Colonic mucosa (tissue), 4 donors: Measurements from ENCODE around the gene PLEKHM3. TPM values are rescaled to one million over a fixed set of nuclear protein-coding genes. Genes with fewer than 3 reads are reported as not detected.

Experiments used
- DNase-seq: peaks from one replicate; pipeline ENCODE4 v3.0.0-alpha.2; 2020
- H3K27ac ChIP-seq: fragments of 200-600 bp; one replicate; pipeline ENCODE4 v1.8.0; 2021
- H3K27me3 ChIP-seq: fragments of 200-600 bp; one replicate; pipeline ENCODE4 v1.8.0; 2021
- H3K36me3 ChIP-seq: fragments of 200-600 bp; one replicate; pipeline ENCODE4 v1.8.0; 2021
- H3K4me1 ChIP-seq: fragments of 200-600 bp; one replicate; pipeline ENCODE4 v1.8.0; 2021; ENCODE audit warnings: mild to moderate bottlenecking
- H3K4me3 ChIP-seq: fragments of 200-600 bp; one replicate; pipeline ENCODE4 v1.8.0; 2021
- H3K9ac ChIP-seq, 2 donors: one replicate each; pipeline ENCODE4 v1.7.0; 2013; ENCODE audit warnings: control low read depth in 2 of 2, low read depth in 2 of 2, low read length in 2 of 2
- H3K9me3 ChIP-seq: fragments of 200-600 bp; one replicate; pipeline ENCODE4 v1.8.0; 2021
- CTCF ChIP-seq: fragments of 200-600 bp; IDR thresholded peaks from one replicate; pipeline ENCODE4 v1.8.0; 2022; ENCODE audit warnings: antibody characterized with exemption, mild to moderate bottlenecking
- intact Hi-C: fragments of 100-400 bp; cut with DNase I; formaldehyde crosslinking; loops from one replicate; pipeline ENCODE4 v1.14.1; 2022
- total RNA-seq, 2 donors: library from RNA; stranded (reverse); fragmentation: NEBNext Ultra II Directional in 1 of 2; extraction: Animal tissue kit (Norgen Biotek cat#: 25700) in 1 of 2; gene quantifications; one replicate each; pipeline ENCODE4 v1.2.1, GENCODE V29; 2021
- donor health status: healthy.
- donor health status: DM: no; HTN: no; CAD: no.
- donor health status: DM: no; HTN: no; CAD: no.

Gene PLEKHM3
- total RNA-seq, 2 donors from 2014 or later = 5.7 to 8.3 TPM

GRCh38 chr2:207996848-207997247 lies 28.5 kb downstream of the PLEKHM3 start:
- H3K4me3 ChIP-seq = no peak overlapping the region
- intact Hi-C loops = no loop called here
- H3K27me3 ChIP-seq = no peaks in the 10 kb centered on the region
- H3K9me3 ChIP-seq = no peaks in the 10 kb centered on the region
- H3K27ac ChIP-seq = no peak overlapping the region
- H3K36me3 ChIP-seq = no peaks in the 10 kb centered on the region
- H3K4me1 ChIP-seq = no peaks in the 10 kb centered on the region
- H3K9ac ChIP-seq = no peak overlapping the region
- DNase-seq = no peak
- TF ChIP-seq CTCF = no peak

DNA sequence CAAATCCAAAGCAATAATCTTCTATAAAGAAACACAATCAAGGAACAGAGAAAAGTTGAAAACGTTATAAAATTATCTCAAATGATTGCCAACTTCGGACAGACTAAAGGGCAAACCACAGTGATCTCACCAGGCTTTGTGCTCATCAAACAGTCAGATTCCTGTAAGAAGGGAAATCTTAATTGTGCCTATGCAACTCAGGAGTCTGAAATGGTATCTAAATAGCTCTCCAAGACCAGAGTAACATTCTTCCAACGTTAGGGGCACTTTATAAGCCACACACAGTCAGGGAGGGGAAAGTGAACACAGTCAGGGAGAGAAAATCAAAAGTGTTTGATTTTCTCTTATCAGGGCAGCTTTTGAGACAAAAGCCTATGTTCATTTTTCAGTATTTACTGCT lies 29.4 kb downstream of the PLEKHM3 start:
- Histone ChIP-seq H3K27me3 (no peaks in the 10 kb centered on the region), H3K4me1 (no peaks in the 10 kb centered on the region), H3K9ac (no peak overlapping the region), H3K36me3 (no peaks in the 10 kb centered on the region), H3K4me3 (no peak overlapping the region), H3K9me3 (no peaks in the 10 kb centered on the region), H3K27ac (no peak overlapping the region)
- intact Hi-C loops = no loop called here
- TF ChIP-seq CTCF = no peak
- DNase-seq = no peak

- H3K9me3 ChIP-seq = no peaks in the 10 kb centered on the region
- no peak overlapping the region for H3K4me3 ChIP-seq
- no peaks in the 10 kb centered on the region for H3K4me1 ChIP-seq
- H3K9ac ChIP-seq = no peak overlapping the region
- intact Hi-C loops = no loop called here
- no peaks in the 10 kb centered on the region for H3K27me3 ChIP-seq
- DNase-seq = no peak
- H3K27ac ChIP-seq = no peak overlapping the region
- TF ChIP-seq CTCF = no peak
- no peaks in the 10 kb centered on the region for H3K36me3 ChIP-seq
Observed at GRCh38 chr2:207993151-207993763, 32.1 kb downstream of the PLEKHM3 start.

GRCh38 chr2:207991944-207992343 lies 33.4 kb downstream of the PLEKHM3 start:
- DNase-seq = no peak
- Histone ChIP-seq H3K36me3 (no peaks in the 10 kb centered on the region), H3K9ac (no peak overlapping the region), H3K27ac (no peak overlapping the region), H3K4me1 (no peaks in the 10 kb centered on the region), H3K9me3 (no peaks in the 10 kb centered on the region), H3K4me3 (no peak overlapping the region), H3K27me3 (no peaks in the 10 kb centered on the region)
- TF ChIP-seq CTCF = no peak
- intact Hi-C loops = no loop called here

DNA sequence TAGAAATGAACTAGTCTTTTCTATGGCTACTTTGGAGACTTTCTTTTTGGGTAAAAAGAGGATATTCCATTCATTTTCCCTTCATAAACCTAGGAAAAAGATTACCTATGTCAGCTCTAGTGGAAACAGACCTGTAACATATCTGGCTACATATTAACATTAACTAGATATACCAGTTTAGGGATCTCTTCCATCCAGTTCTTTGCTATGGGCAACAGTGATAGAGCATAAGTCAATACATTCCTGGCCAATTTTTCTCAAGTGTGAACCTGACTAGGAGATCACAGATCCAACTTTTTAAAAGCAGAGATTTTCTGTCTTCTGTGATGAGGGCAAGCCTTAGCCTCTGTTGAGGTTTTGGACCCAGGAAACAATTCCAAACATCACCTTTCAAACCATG lies 34.5 kb downstream of the PLEKHM3 start:
- DNase-seq = no peak
- Histone ChIP-seq H3K36me3 (no peaks in the 10 kb centered on the region), H3K9me3 (no peaks in the 10 kb centered on the region), H3K9ac (no peak overlapping the region), H3K4me1 (no peaks in the 10 kb centered on the region), H3K4me3 (no peak overlapping the region), H3K27me3 (no peaks in the 10 kb centered on the region), H3K27ac (no peak overlapping the region)
- TF ChIP-seq CTCF = no peak
- intact Hi-C loops = no loop called here
